ENCODE results near the gene BOLA2B.

BOLA2B gene

GRCh38 chr16:30149250-30149930, 44.1 kb downstream of the BOLA2B start:
- TF ChIP-seq CTCF (IDR thresholded peaks at IDR 0.05; ENCODE audit: insufficient read depth, low read depth, low read length, missing control alignments), result no peak
- no peak for DNase-seq (ENCODE audit: low read depth)
- no peak overlapping the region for H3K4me3 ChIP-seq (ENCODE audit: low read length)

- no peak for TF ChIP-seq CTCF (IDR thresholded peaks at IDR 0.05; ENCODE audit: insufficient read depth, low read depth, low read length, missing control alignments)
- no peak for DNase-seq (ENCODE audit: low read depth)
- no peak overlapping the region for H3K4me3 ChIP-seq (ENCODE audit: low read length)
Measured at GRCh38 chr16:30147843-30148510, 45.5 kb downstream of the BOLA2B start.

GRCh38 chr16:30145657-30146056, 47.8 kb downstream of the BOLA2B start:
- H3K4me3 ChIP-seq (ENCODE audit: low read length), result no peak overlapping the region
- TF ChIP-seq CTCF (IDR thresholded peaks at IDR 0.05; ENCODE audit: insufficient read depth, low read depth, low read length, missing control alignments), result no peak
- DNase-seq (ENCODE audit: low read depth), result no peak

GRCh38 chr16:30144917-30145316, 48.5 kb downstream of the BOLA2B start:
- DNase-seq (ENCODE audit: low read depth), result no peak
- no peak for TF ChIP-seq CTCF (IDR thresholded peaks at IDR 0.05; ENCODE audit: insufficient read depth, low read depth, low read length, missing control alignments)
- H3K4me3 ChIP-seq (ENCODE audit: low read length), result no peak overlapping the region

- no peak for TF ChIP-seq CTCF (IDR thresholded peaks at IDR 0.05; ENCODE audit: insufficient read depth, low read depth, low read length, missing control alignments)
- H3K4me3 ChIP-seq (ENCODE audit: low read length), result no peak overlapping the region
- no peak for DNase-seq (ENCODE audit: low read depth)
Measured at GRCh38 chr16:30144017-30144416, 49.4 kb downstream of the BOLA2B start.

GRCh38 chr16:30143347-30143702, 50.1 kb downstream of the BOLA2B start:
- no peak for DNase-seq (ENCODE audit: low read depth)
- H3K4me3 ChIP-seq (ENCODE audit: low read length), result no peak overlapping the region
- TF ChIP-seq CTCF (IDR thresholded peaks at IDR 0.05; ENCODE audit: insufficient read depth, low read depth, low read length, missing control alignments), result no peak
